Measurements from ENCODE around the gene SPR. TPM values are rescaled to one million over a fixed set of nuclear protein-coding genes. Genes with fewer than 3 reads are reported as not detected.

SPR gene
- total and polyA plus RNA-seq, 3 experiments from 2014 or later = 0.14 to 9.3 (median 8.8) TPM

DNA sequence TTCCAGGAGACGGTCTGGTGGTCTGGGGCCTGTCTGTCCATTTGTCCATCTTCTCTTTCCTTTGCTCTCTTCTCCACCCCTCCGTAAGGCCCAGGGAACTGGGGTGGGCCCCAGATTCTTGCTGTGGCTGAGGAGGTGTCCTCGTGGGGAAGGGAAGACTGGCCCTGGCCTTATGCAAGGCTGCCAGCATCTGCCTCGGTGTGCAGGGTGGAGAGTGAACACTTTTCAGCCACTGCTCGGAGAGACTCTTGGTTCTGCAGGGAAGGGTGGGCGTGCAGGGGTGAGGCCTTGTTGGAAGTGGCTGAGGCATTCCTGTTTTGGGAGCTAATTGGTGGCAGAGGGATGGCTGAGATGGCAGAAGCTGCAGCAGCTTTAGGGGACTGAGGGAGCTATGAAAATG, 53.2 kb downstream of the SPR start:
- H3K27me3 ChIP-seq (ENCODE audit: insufficient read depth, low read length, poor library complexity, severe bottlenecking) = no peaks in the 10 kb centered on the region
- no peak overlapping the region for H3K27ac ChIP-seq (ENCODE audit: low read depth, low read length)
- DNase-seq = no peak
- Mint-ChIP-seq H3K36me3 (no peaks in the 10 kb centered on the region), H3K27me3 (peaks cover 2 to 11% of the 10 kb centered on the region in 2 donors), H3K4me1 (no peaks in the 10 kb centered on the region), H3K4me3 (no peak overlapping the region), H3K27ac (no peak overlapping the region), H3K9me3 (no peaks in the 10 kb centered on the region)
- CTCF ChIA-PET = interaction anchor here (1.6 kb wide), 1 partner anchor 12 kb away, joined by 4 read pairs; no protein-coding TSS in a partner anchor
- H3K36me3 ChIP-seq (ENCODE audit: insufficient read depth, low read length) = no peaks in the 10 kb centered on the region
- no peak overlapping the region for H3K4me3 ChIP-seq (ENCODE audit: low read length)
- H3K9me3 ChIP-seq (ENCODE audit: low read length) = no peaks in the 10 kb centered on the region
- POLR2A ChIA-PET = no interaction called here
- H3K4me1 ChIP-seq (ENCODE audit: insufficient read depth, low read length) = no peaks in the 10 kb centered on the region

DNA sequence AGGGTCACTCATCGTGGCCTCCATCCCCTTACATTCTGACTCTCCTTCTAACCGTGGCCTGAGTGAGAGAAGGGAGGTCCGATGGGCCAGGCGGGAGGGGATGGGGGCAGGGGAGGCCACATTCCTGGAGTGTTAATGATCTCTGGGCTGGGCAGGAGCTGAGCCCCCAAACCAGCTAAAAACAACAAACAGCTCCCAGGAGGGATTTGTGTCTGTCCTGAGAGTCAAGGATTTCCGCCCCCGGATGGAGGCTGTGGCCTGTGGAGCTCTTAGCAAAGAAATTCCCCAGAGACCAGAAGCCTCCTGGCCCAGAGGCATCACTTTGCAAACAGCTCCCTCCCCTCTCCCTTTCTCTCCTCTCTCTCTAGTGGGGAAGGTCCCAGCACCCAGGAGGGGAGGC, 53.6 kb downstream of the SPR start:
- no peaks in the 10 kb centered on the region for H3K4me1 Mint-ChIP-seq
- ChIA-PET CTCF (no interaction called here), POLR2A (no interaction called here)
- no peaks in the 10 kb centered on the region for H3K27me3 ChIP-seq (ENCODE audit: insufficient read depth, low read length, poor library complexity, severe bottlenecking)
- H3K4me3 ChIP-seq (ENCODE audit: low read length) = no peak overlapping the region
- no peaks in the 10 kb centered on the region for H3K4me1 ChIP-seq (ENCODE audit: insufficient read depth, low read length)
- no peak overlapping the region for H3K27ac Mint-ChIP-seq
- no peak overlapping the region for H3K27ac ChIP-seq (ENCODE audit: low read depth, low read length)
- no peaks in the 10 kb centered on the region for H3K9me3 ChIP-seq (ENCODE audit: low read length)
- no peak for DNase-seq
- H3K4me3 Mint-ChIP-seq = no peak overlapping the region
- H3K9me3 Mint-ChIP-seq = no peaks in the 10 kb centered on the region
- peaks cover 1 to 7% of the 10 kb centered on the region in 2 donors for H3K27me3 Mint-ChIP-seq
- H3K36me3 ChIP-seq (ENCODE audit: insufficient read depth, low read length) = no peaks in the 10 kb centered on the region
- H3K36me3 Mint-ChIP-seq = no peaks in the 10 kb centered on the region

Other genes with a start within 250 kb of the SPR start
- 1 to 10 TPM; 7.1 to 9.4 TPM for gene EXOC6B, start 61.4 kb upstream of the SPR start, total RNA-seq
- 2.1 TPM for gene EXOC6B, start 61.4 kb upstream of the SPR start, polyA plus RNA-seq
- under 1 TPM; 0.57 to 0.82 TPM for gene EMX1, start 30.1 kb downstream of the SPR start, total RNA-seq
- not detected for gene EMX1, start 30.1 kb downstream of the SPR start, polyA plus RNA-seq
- gene SFXN5, start 184.3 kb downstream of the SPR start, total RNA-seq = 10 to 100 TPM; 16.8 to 19.1 TPM
- 1.8 TPM for gene SFXN5, start 184.3 kb downstream of the SPR start, polyA plus RNA-seq
- 1 to 10 TPM; 2.7 to 4.3 TPM for gene RAB11FIP5, start 225.5 kb downstream of the SPR start, total RNA-seq
- gene RAB11FIP5, start 225.5 kb downstream of the SPR start, polyA plus RNA-seq = 10.4 TPM

Measured in CD8-positive, alpha-beta memory T cell (primary cell).